HEK293T (cell line): Measurements from ENCODE around the gene RAET1L.

Source experiments
- ARNT ChIP-seq: fragments of 450-650 bp; IDR thresholded peaks from 2 replicates; pipeline ENCODE4 v1.6.1; 2017; ENCODE audit warnings: mild to moderate bottlenecking
- BHLHE40 ChIP-seq: fragments of 450-650 bp; IDR thresholded peaks from 2 replicates; pipeline ENCODE4 v1.6.1; 2016; ENCODE audit warnings: mild to moderate bottlenecking, moderate library complexity, borderline replicate concordance
- CTBP1 ChIP-seq: fragments of 450-650 bp; IDR thresholded peaks from 2 replicates; pipeline ENCODE4 v1.6.1; 2016; ENCODE audit warnings: borderline replicate concordance
- ELF4 ChIP-seq: fragments of 450-650 bp; IDR thresholded peaks from 2 replicates; pipeline ENCODE4 v1.6.1; 2017; ENCODE audit warnings: antibody characterized with exemption
- FOXA1 ChIP-seq: fragments of 450-650 bp; IDR thresholded peaks from 2 replicates; pipeline ENCODE4 v1.6.1; 2016; ENCODE audit warnings: mild to moderate bottlenecking
- FOXM1 ChIP-seq: fragments of 450-650 bp; IDR thresholded peaks from 2 replicates; pipeline ENCODE4 v1.6.1; 2017; ENCODE audit warnings: mild to moderate bottlenecking, borderline replicate concordance
- HDGF ChIP-seq: fragments of 450-650 bp; IDR thresholded peaks from 2 replicates; pipeline ENCODE4 v1.6.1; 2017; ENCODE audit warnings: antibody characterized with exemption, borderline replicate concordance
- L3MBTL2 ChIP-seq: fragments of 450-650 bp; conservative IDR thresholded peaks from 2 replicates; pipeline ENCODE4 v1.6.1; 2016; ENCODE audit warnings: mild to moderate bottlenecking
- LEF1 ChIP-seq: fragments of 450-650 bp; IDR thresholded peaks from 2 replicates; pipeline ENCODE4 v1.6.1; 2017; ENCODE audit warnings: mild to moderate bottlenecking, borderline replicate concordance
- NFRKB ChIP-seq: fragments of 450-650 bp; IDR thresholded peaks from 2 replicates; pipeline ENCODE4 v1.6.1; 2016; ENCODE audit warnings: mild to moderate bottlenecking, moderate library complexity
- SP1 ChIP-seq: fragments of 450-650 bp; IDR thresholded peaks from 2 replicates; pipeline ENCODE4 v1.6.1; 2017
- SUZ12 ChIP-seq: fragments of 450-650 bp; IDR thresholded peaks from 2 replicates; pipeline ENCODE4 v1.6.1; 2016; ENCODE audit warnings: mild to moderate bottlenecking
- TARDBP ChIP-seq: fragments of 450-650 bp; IDR thresholded peaks from 2 replicates; pipeline ENCODE4 v1.6.1; 2016
- TF ChIP-seq, protein P1 (sequence below): fragments of 450-650 bp; IDR thresholded peaks from 2 replicates; pipeline ENCODE4 v1.6.1; 2016

DNA sequence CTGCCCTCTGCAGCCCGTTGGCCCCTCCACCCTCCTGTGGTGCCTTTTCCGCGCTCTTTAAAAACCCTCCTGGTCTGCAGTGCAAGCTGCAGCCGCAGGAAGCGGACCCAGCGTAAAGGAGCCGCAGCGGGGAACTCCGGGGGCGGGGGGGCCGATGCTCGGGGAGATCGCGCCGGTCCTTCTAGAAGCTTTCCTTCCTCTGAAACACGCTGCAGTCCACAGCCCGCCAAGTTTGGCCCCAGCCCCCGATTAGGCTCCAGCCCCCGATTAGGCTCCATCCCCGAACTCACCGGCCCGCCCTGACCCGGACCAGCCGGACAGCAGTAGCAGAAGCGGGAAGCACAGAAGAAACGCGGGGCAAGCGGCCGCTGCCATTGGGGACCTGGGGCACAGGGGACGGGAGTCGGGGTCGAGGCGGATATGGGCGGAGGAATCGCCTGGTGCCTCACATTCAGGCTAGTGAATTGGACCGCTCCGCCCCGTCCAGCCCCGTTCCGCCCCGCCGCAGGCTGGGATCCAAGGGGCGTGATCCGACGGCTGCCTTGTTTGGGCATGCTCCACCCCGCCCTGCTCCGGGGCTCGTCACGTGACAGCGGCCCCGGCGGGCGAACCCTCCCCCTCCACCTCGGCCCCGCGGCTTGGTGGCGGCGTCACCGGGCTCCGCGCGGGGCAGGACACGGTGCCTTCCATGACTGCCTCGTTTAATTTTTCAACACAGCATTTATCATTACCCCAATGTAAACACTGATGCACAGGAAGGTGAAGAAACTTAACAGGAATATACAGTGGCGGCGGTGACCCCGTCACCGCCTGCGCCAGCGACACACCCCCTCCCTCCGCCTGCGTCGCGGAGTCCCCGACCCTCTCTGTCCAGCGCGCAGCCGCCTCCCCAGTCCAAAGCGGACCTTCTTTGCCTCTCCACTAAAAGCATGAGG, 20.3 kb downstream of the RAET1L start:
- TF ChIP-seq SUZ12 (no peak), CTBP1 (no peak), SP1 (no peak), BHLHE40 (no peak), FOXM1 (no peak), L3MBTL2 (peak; percentile 79), FOXA1 (no peak), TARDBP (no peak), ELF4 (no peak), ARNT (no peak), LEF1 (no peak), NFRKB (no peak), HDGF (no peak)
- TF ChIP-seq, protein P1, sequence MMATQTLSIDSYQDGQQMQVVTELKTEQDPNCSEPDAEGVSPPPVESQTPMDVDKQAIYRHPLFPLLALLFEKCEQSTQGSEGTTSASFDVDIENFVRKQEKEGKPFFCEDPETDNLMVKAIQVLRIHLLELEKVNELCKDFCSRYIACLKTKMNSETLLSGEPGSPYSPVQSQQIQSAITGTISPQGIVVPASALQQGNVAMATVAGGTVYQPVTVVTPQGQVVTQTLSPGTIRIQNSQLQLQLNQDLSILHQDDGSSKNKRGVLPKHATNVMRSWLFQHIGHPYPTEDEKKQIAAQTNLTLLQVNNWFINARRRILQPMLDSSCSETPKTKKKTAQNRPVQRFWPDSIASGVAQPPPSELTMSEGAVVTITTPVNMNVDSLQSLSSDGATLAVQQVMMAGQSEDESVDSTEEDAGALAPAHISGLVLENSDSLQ, result no peak
